ENCODE results near the gene KRT86.

Gene KRT86

GRCh38 chr12:52277486-52278245 is 3.2 kb downstream of the KRT86 start:
- no peak overlapping the region for H3K4me3 ChIP-seq (ENCODE audit: insufficient read length, low read depth)
- DNase-seq (ENCODE audit: low read depth, low spot score): no peak
- H3K4me1 ChIP-seq (ENCODE audit: insufficient read depth, insufficient read length): peaks cover 6% of the 10 kb centered on the region
- no peaks in the 10 kb centered on the region for H3K9me3 ChIP-seq (ENCODE audit: insufficient read depth, low read length)
- H3K27me3 ChIP-seq (ENCODE audit: insufficient read depth, insufficient read length): peaks cover 16% of the 10 kb centered on the region
- H3K36me3 ChIP-seq (ENCODE audit: insufficient read depth, insufficient read length, low read length): no peaks in the 10 kb centered on the region
- no peak overlapping the region for H3K9ac ChIP-seq (ENCODE audit: insufficient read length, low read depth)
- TF ChIP-seq ZNF274 (IDR thresholded peaks at IDR 0.05; ENCODE audit: low read depth, low read length): no peak
- no peak for TF ChIP-seq SUZ12 (IDR thresholded peaks at IDR 0.05; ENCODE audit: extremely low read depth, insufficient read depth, insufficient read length)
- TF ChIP-seq YY1 (IDR thresholded peaks at IDR 0.05; ENCODE audit: insufficient read depth, insufficient read length): no peak

- H3K27me3 ChIP-seq (ENCODE audit: insufficient read depth, insufficient read length): peaks cover 16% of the 10 kb centered on the region
- no peak overlapping the region for H3K4me3 ChIP-seq (ENCODE audit: insufficient read length, low read depth)
- H3K36me3 ChIP-seq (ENCODE audit: insufficient read depth, insufficient read length, low read length): no peaks in the 10 kb centered on the region
- H3K9ac ChIP-seq (ENCODE audit: insufficient read length, low read depth): peak overlapping the region; percentile 28
- DNase-seq (ENCODE audit: low read depth, low spot score): peak; percentile 54
- no peak for TF ChIP-seq ZNF274 (IDR thresholded peaks at IDR 0.05; ENCODE audit: low read depth, low read length)
- no peak for TF ChIP-seq YY1 (IDR thresholded peaks at IDR 0.05; ENCODE audit: insufficient read depth, insufficient read length)
- TF ChIP-seq SUZ12 (IDR thresholded peaks at IDR 0.05; ENCODE audit: extremely low read depth, insufficient read depth, insufficient read length): no peak
- H3K9me3 ChIP-seq (ENCODE audit: insufficient read depth, low read length): no peaks in the 10 kb centered on the region
- peaks cover 6% of the 10 kb centered on the region for H3K4me1 ChIP-seq (ENCODE audit: insufficient read depth, insufficient read length)
Measured at GRCh38 chr12:52278575-52279421, 4.4 kb downstream of the KRT86 start.

GRCh38 chr12:52279422-52280318 is 5.2 kb downstream of the KRT86 start:
- Histone ChIP-seq H3K4me3 (ENCODE audit: insufficient read length, low read depth) (no peak overlapping the region), H3K9me3 (ENCODE audit: insufficient read depth, low read length) (no peaks in the 10 kb centered on the region), H3K9ac (ENCODE audit: insufficient read length, low read depth) (no peak overlapping the region), H3K27me3 (ENCODE audit: insufficient read depth, insufficient read length) (peaks cover 16% of the 10 kb centered on the region), H3K36me3 (ENCODE audit: insufficient read depth, insufficient read length, low read length) (no peaks in the 10 kb centered on the region), H3K4me1 (ENCODE audit: insufficient read depth, insufficient read length) (peaks cover 6% of the 10 kb centered on the region)
- no peak for DNase-seq (ENCODE audit: low read depth, low spot score)
- TF ChIP-seq SUZ12 (IDR thresholded peaks at IDR 0.05; ENCODE audit: extremely low read depth, insufficient read depth, insufficient read length) (no peak), ZNF274 (IDR thresholded peaks at IDR 0.05; ENCODE audit: low read depth, low read length) (no peak), YY1 (IDR thresholded peaks at IDR 0.05; ENCODE audit: insufficient read depth, insufficient read length) (no peak)

DNA sequence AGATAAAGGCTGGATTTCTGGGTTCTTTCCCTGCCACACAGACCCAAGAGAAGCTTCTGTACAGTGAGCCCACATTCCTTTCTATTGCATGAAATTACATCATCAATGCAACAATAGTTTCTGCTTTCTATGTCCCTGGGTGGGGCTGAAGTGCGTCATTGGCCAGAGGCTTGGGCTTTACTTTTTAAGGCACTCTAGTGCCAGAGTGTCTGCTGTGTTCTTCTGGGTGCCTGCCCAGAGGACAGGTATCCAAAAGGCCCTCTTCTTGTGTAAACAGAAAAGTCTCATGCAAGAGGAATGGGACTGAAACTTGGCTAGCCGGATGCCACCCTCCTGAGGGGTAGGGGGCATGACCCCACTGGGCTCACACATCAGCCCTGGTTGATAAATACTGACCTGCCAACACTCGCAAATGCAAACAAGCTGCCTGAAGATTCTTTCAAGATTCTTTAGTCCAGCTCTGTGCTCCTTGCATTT is 5.9 kb downstream of the KRT86 start:
- Histone ChIP-seq H3K27me3 (ENCODE audit: insufficient read depth, insufficient read length) (peaks cover 16% of the 10 kb centered on the region), H3K4me1 (ENCODE audit: insufficient read depth, insufficient read length) (peaks cover 6% of the 10 kb centered on the region), H3K4me3 (ENCODE audit: insufficient read length, low read depth) (no peak overlapping the region), H3K9ac (ENCODE audit: insufficient read length, low read depth) (no peak overlapping the region), H3K36me3 (ENCODE audit: insufficient read depth, insufficient read length, low read length) (no peaks in the 10 kb centered on the region), H3K9me3 (ENCODE audit: insufficient read depth, low read length) (no peaks in the 10 kb centered on the region)
- no peak for DNase-seq (ENCODE audit: low read depth, low spot score)
- TF ChIP-seq ZNF274 (IDR thresholded peaks at IDR 0.05; ENCODE audit: low read depth, low read length): no peak
- no peak for TF ChIP-seq SUZ12 (IDR thresholded peaks at IDR 0.05; ENCODE audit: extremely low read depth, insufficient read depth, insufficient read length)
- no peak for TF ChIP-seq YY1 (IDR thresholded peaks at IDR 0.05; ENCODE audit: insufficient read depth, insufficient read length)

GRCh38 chr12:52280796-52281560 is 6.5 kb downstream of the KRT86 start:
- Histone ChIP-seq H3K4me3 (ENCODE audit: insufficient read length, low read depth) (no peak overlapping the region), H3K36me3 (ENCODE audit: insufficient read depth, insufficient read length, low read length) (no peaks in the 10 kb centered on the region), H3K4me1 (ENCODE audit: insufficient read depth, insufficient read length) (peaks cover 6% of the 10 kb centered on the region), H3K9me3 (ENCODE audit: insufficient read depth, low read length) (no peaks in the 10 kb centered on the region), H3K27me3 (ENCODE audit: insufficient read depth, insufficient read length) (peaks cover 16% of the 10 kb centered on the region), H3K9ac (ENCODE audit: insufficient read length, low read depth) (no peak overlapping the region)
- TF ChIP-seq ZNF274 (IDR thresholded peaks at IDR 0.05; ENCODE audit: low read depth, low read length) (no peak), SUZ12 (IDR thresholded peaks at IDR 0.05; ENCODE audit: extremely low read depth, insufficient read depth, insufficient read length) (no peak), YY1 (IDR thresholded peaks at IDR 0.05; ENCODE audit: insufficient read depth, insufficient read length) (no peak)
- no peak for DNase-seq (ENCODE audit: low read depth, low spot score)

GRCh38 chr12:52284562-52285171 is 10.2 kb downstream of the KRT86 start:
- no peaks in the 10 kb centered on the region for H3K9me3 ChIP-seq (ENCODE audit: insufficient read depth, low read length)
- no peak overlapping the region for H3K4me3 ChIP-seq (ENCODE audit: insufficient read length, low read depth)
- H3K9ac ChIP-seq (ENCODE audit: insufficient read length, low read depth): no peak overlapping the region
- DNase-seq (ENCODE audit: low read depth, low spot score): no peak
- peaks cover 6% of the 10 kb centered on the region for H3K4me1 ChIP-seq (ENCODE audit: insufficient read depth, insufficient read length)
- no peak for TF ChIP-seq ZNF274 (IDR thresholded peaks at IDR 0.05; ENCODE audit: low read depth, low read length)
- no peak for TF ChIP-seq SUZ12 (IDR thresholded peaks at IDR 0.05; ENCODE audit: extremely low read depth, insufficient read depth, insufficient read length)
- TF ChIP-seq YY1 (IDR thresholded peaks at IDR 0.05; ENCODE audit: insufficient read depth, insufficient read length): no peak
- no peaks in the 10 kb centered on the region for H3K27me3 ChIP-seq (ENCODE audit: insufficient read depth, insufficient read length)
- no peaks in the 10 kb centered on the region for H3K36me3 ChIP-seq (ENCODE audit: insufficient read depth, insufficient read length, low read length)

Measured in NT2/D1 (cell line).